NCI-H187 (cell line): ENCODE measurements around the gene OPN4.
A peak's percentile ranks its signal among the peaks of the same experiment; 100 is the strongest.

Experiments used
- DNase-seq, 2 experiments: peaks; one replicate each; lab custom pipeline; 2025; lab: John Stamatoyannopoulos, UW

The OPN4 gene

GRCh38 chr10:86681047-86681446 lies 26.7 kb downstream of the OPN4 start:
- no peak for DNase-seq

GRCh38 chr10:86681722-86682386 lies 27.5 kb downstream of the OPN4 start:
- no peak for DNase-seq

GRCh38 chr10:86682675-86683074 lies 28.3 kb downstream of the OPN4 start:
- DNase-seq, result no peak

- DNase-seq, result no peak
Measured at GRCh38 chr10:86684331-86685097, 30.2 kb downstream of the OPN4 start.

- DNase-seq, result no peak
Measured at GRCh38 chr10:86685416-86685815, 31.1 kb downstream of the OPN4 start.

GRCh38 chr10:86685893-86686632 lies 31.7 kb downstream of the OPN4 start:
- DNase-seq, result no peak

- DNase-seq, result no peak
Measured at GRCh38 chr10:86686972-86687371, 32.6 kb downstream of the OPN4 start.

GRCh38 chr10:86687750-86688149 lies 33.4 kb downstream of the OPN4 start:
- no peak for DNase-seq

- DNase-seq, result peak in 1 of 2 experiments; percentile 22
Measured at GRCh38 chr10:86688398-86688921, 34.1 kb downstream of the OPN4 start.

- no peak for DNase-seq
Measured at GRCh38 chr10:86689146-86689545, 34.8 kb downstream of the OPN4 start.

GRCh38 chr10:86690231-86690630 lies 35.9 kb downstream of the OPN4 start:
- no peak for DNase-seq

- no peak for DNase-seq
Measured at GRCh38 chr10:86690657-86691084, 36.3 kb downstream of the OPN4 start.

GRCh38 chr10:86691333-86692022 lies 37.1 kb downstream of the OPN4 start:
- no peak for DNase-seq

GRCh38 chr10:86692023-86692514 lies 37.7 kb downstream of the OPN4 start:
- DNase-seq, result no peak

GRCh38 chr10:86692664-86693063 lies 38.3 kb downstream of the OPN4 start:
- DNase-seq, result no peak

- no peak for DNase-seq
Measured at GRCh38 chr10:86693275-86693674, 38.9 kb downstream of the OPN4 start.

GRCh38 chr10:86693721-86694369 lies 39.5 kb downstream of the OPN4 start:
- no peak for DNase-seq

- no peak for DNase-seq
Measured at GRCh38 chr10:86698207-86698940, 44.0 kb downstream of the OPN4 start.

- no peak for DNase-seq
Measured at GRCh38 chr10:86699125-86699524, 44.8 kb downstream of the OPN4 start.

- DNase-seq, result no peak
Measured at GRCh38 chr10:86699541-86699940, 45.2 kb downstream of the OPN4 start.
